Neutrophil (primary cell): ENCODE results near the gene IRX4.

Experiments
- H3K27ac ChIP-seq: fragments of 200-600 bp; sonication (generic); 2 replicates; pipeline ENCODE4 v1.5.1; 2016; ENCODE audit warnings: mild to moderate bottlenecking, moderate library complexity
- H3K27me3 ChIP-seq: fragments of 200-600 bp; sonication (generic); 2 replicates; pipeline ENCODE4 v1.6.0; 2016; ENCODE audit warnings: mild to moderate bottlenecking
- H3K36me3 ChIP-seq: fragments of 200-600 bp; sonication (generic); 2 replicates; pipeline ENCODE4 v1.5.1; 2017
- H3K4me1 ChIP-seq, 2 experiments: fragments of 200-600 bp in 1 of 2; sonication (generic) in 1 of 2; 1 replicate in 1 of 2; 2 replicates in 1 of 2; pipeline versions ENCODE4 v1.5.1 to v1.6.1; 2013 to 2016; ENCODE audit warnings: low read depth in 1 of 2, low read length in 1 of 2, mild to moderate bottlenecking in 1 of 2, moderate library complexity in 1 of 2; ENCODE audit not compliant: control insufficient read depth in 1 of 2, insufficient read depth in 1 of 2
- H3K4me3 ChIP-seq, 2 experiments: fragments of 200-600 bp in 1 of 2; sonication (generic) in 1 of 2; 1 replicate in 1 of 2; 2 replicates in 1 of 2; pipeline ENCODE4 v1.5.1; 2013 to 2016; ENCODE audit warnings: low read depth in 1 of 2, low read length in 1 of 2, mild to moderate bottlenecking in 1 of 2, moderate library complexity in 1 of 2
- H3K9me3 ChIP-seq: fragments of 200-600 bp; sonication (generic); 2 replicates; pipeline ENCODE4 v1.5.1; 2016
- CTCF ChIP-seq: fragments of 200-600 bp; sonication (generic); IDR thresholded peaks from 2 replicates; pipeline ENCODE4 v1.5.1; 2016; ENCODE audit warnings: antibody characterized with exemption

Gene IRX4

GRCh38 chr5:1893754-1894153, 11.0 kb upstream of the IRX4 start:
- no peak overlapping the region for H3K27ac ChIP-seq
- no peaks in the 10 kb centered on the region for H3K36me3 ChIP-seq
- H3K4me1 ChIP-seq, result no peaks in the 10 kb centered on the region
- peaks cover 70% of the 10 kb centered on the region for H3K27me3 ChIP-seq
- TF ChIP-seq CTCF, result no peak
- H3K9me3 ChIP-seq, result no peaks in the 10 kb centered on the region
- H3K4me3 ChIP-seq, result no peak overlapping the region

GRCh38 chr5:1892685-1893445, 10.1 kb upstream of the IRX4 start:
- Histone ChIP-seq H3K27ac (no peak overlapping the region), H3K27me3 (peaks cover 78% of the 10 kb centered on the region), H3K4me1 (no peaks in the 10 kb centered on the region), H3K9me3 (no peaks in the 10 kb centered on the region), H3K36me3 (no peaks in the 10 kb centered on the region), H3K4me3 (no peak overlapping the region)
- TF ChIP-seq CTCF, result no peak

- no peak for TF ChIP-seq CTCF
- Histone ChIP-seq H3K36me3 (no peaks in the 10 kb centered on the region), H3K9me3 (no peaks in the 10 kb centered on the region), H3K4me3 (no peak overlapping the region), H3K4me1 (no peaks in the 10 kb centered on the region), H3K27ac (no peak overlapping the region), H3K27me3 (peaks cover 78% of the 10 kb centered on the region)
Measured at GRCh38 chr5:1892211-1892610, 9.5 kb upstream of the IRX4 start.

- Histone ChIP-seq H3K27me3 (peaks cover 79% of the 10 kb centered on the region), H3K9me3 (no peaks in the 10 kb centered on the region), H3K4me1 (no peaks in the 10 kb centered on the region), H3K27ac (no peak overlapping the region), H3K36me3 (no peaks in the 10 kb centered on the region), H3K4me3 (no peak overlapping the region)
- no peak for TF ChIP-seq CTCF
Measured at GRCh38 chr5:1891391-1891790, 8.7 kb upstream of the IRX4 start.

- H3K4me3 ChIP-seq, result no peak overlapping the region
- H3K4me1 ChIP-seq, result no peaks in the 10 kb centered on the region
- no peak overlapping the region for H3K27ac ChIP-seq
- H3K27me3 ChIP-seq, result peaks cover 79% of the 10 kb centered on the region
- no peaks in the 10 kb centered on the region for H3K36me3 ChIP-seq
- TF ChIP-seq CTCF, result no peak
- H3K9me3 ChIP-seq, result no peaks in the 10 kb centered on the region
Measured at GRCh38 chr5:1890296-1890695, 7.6 kb upstream of the IRX4 start.
